HepG2 (cell line): Measurements from ENCODE around the gene MCF2L. TPM values are rescaled to one million over a fixed set of nuclear protein-coding genes. Genes with fewer than 3 reads are reported as not detected.

Experiments used
- ATAC-seq: fragments of 200-7000 bp; cut with Tn5 transposase; 3 replicates; pipeline ENCODE4 v1.9.1; 2020; ENCODE audit warnings: mild to moderate bottlenecking, moderate library complexity
- BruUV-seq: library from RNA; stranded (reverse); fragments of 400-500 nt; replicated peaks from 2 replicates; lab custom pipeline; 2021; lab: Mats Ljungman, UMichigan
- CTCF ChIA-PET: fragments of 300-600 bp; formaldehyde crosslinking; extraction: SDS; loops from one replicate; lab custom pipeline; 2021; ENCODE audit warnings: low total read pairs, inconsistent platforms, low intra/inter-chr PET ratio; lab: Yijun Ruan, JAX
- POLR2A ChIA-PET: fragments of 350-600 bp; sonication (Branson Sonifier 250); formaldehyde crosslinking; loops from one replicate; lab custom pipeline; 2020; ENCODE audit warnings: antibody characterized with exemption, inconsistent platforms; lab: Yijun Ruan, JAX
- DNase-seq: peaks from one replicate; pipeline ENCODE4 v3.0.0-alpha.2; 2015; ENCODE audit warnings: low spot score
- FAIRE-seq: peaks from 3 replicates; lab custom pipeline; 2011; peaks lifted over from hg19 to GRCh38; lab: Jason Lieb, UNC
- H2AFZ ChIP-seq: one replicate; pipeline ENCODE4 v1.6.1; 2011; ENCODE audit warnings: low read length, inconsistent platforms
- H3K27ac ChIP-seq: fragments of 300-600 bp; 3 replicates; pipeline ENCODE4 v1.8.0; 2011; ENCODE audit warnings: mixed run types, mild to moderate bottlenecking, mixed read lengths, low read length, inconsistent platforms; ENCODE audit not compliant: insufficient read depth; ENCODE audit errors: extremely low read length
- H3K27me3 ChIP-seq, 2 experiments: fragments of 200-600 bp in 1 of 2; 2 replicates in 1 of 2; 3 replicates in 1 of 2; pipeline versions ENCODE4 v1.6.0 to v1.8.0; 2011; ENCODE audit warnings: low read length in 2 of 2, mild to moderate bottlenecking in 2 of 2, moderate library complexity in 2 of 2, inconsistent platforms in 1 of 2; ENCODE audit not compliant: insufficient read depth in 2 of 2, control insufficient read depth in 1 of 2
- H3K36me3 ChIP-seq, 2 experiments: fragments of 200-600 bp in 1 of 2; replicated peaks in 1 of 2; 2 replicates in 1 of 2; 3 replicates in 1 of 2; pipeline versions ENCODE4 v1.5.1 to v1.8.0; 2011; ENCODE audit warnings: low read length in 2 of 2, inconsistent platforms in 1 of 2; ENCODE audit not compliant: insufficient read depth in 2 of 2, control insufficient read depth in 1 of 2
- H3K4me1 ChIP-seq: 2 replicates; pipeline ENCODE4 v1.5.1; 2012; ENCODE audit warnings: low read length, inconsistent platforms; ENCODE audit not compliant: insufficient read depth
- H3K4me2 ChIP-seq: 2 replicates; pipeline ENCODE4 v1.6.0; 2011; ENCODE audit warnings: low read depth, low read length, inconsistent platforms
- H3K4me3 ChIP-seq, 3 experiments: fragments of 200-600 bp in 1 of 3; sonication (generic), shearing (Covaris generic) in 1 of 3; replicated peaks in 1 of 3; 2 replicates each; pipeline ENCODE4 v1.5.1; 2011 to 2016; ENCODE audit warnings: low read length in 3 of 3, inconsistent platforms in 2 of 3, low read depth in 2 of 3, mild to moderate bottlenecking in 2 of 3, control low read depth in 1 of 3, mixed read lengths in 1 of 3; ENCODE audit not compliant: insufficient read depth in 1 of 3
- H3K79me2 ChIP-seq: one replicate; pipeline ENCODE4 v1.6.1; 2011; ENCODE audit warnings: low read length, inconsistent platforms; ENCODE audit not compliant: insufficient read depth
- H3K9ac ChIP-seq: 2 replicates; pipeline ENCODE4 v1.6.0; 2011; ENCODE audit warnings: mild to moderate bottlenecking, low read depth, low read length, inconsistent platforms; ENCODE audit not compliant: insufficient read depth
- H3K9me3 ChIP-seq: 2 replicates; pipeline ENCODE4 v1.5.1; 2012; ENCODE audit warnings: mild to moderate bottlenecking, low read length
- H4K20me1 ChIP-seq: 2 replicates; pipeline ENCODE4 v1.6.0; 2011; ENCODE audit warnings: inconsistent platforms, mild to moderate bottlenecking, low read length, moderate library complexity; ENCODE audit not compliant: insufficient read depth
- FOXM1 ChIP-seq: sonication (generic); formaldehyde crosslinking; IDR thresholded peaks from 2 replicates; pipeline ENCODE4 v1.5.0; 2020; ENCODE audit warnings: missing genetic modification reagents
- ISL2 ChIP-seq: sonication (generic); formaldehyde crosslinking; IDR thresholded peaks from 2 replicates; pipeline ENCODE4 v1.5.0; 2020; ENCODE audit warnings: missing genetic modification reagents
- KDM2A ChIP-seq: sonication (generic); formaldehyde crosslinking; IDR thresholded peaks from 2 replicates; pipeline ENCODE4 v1.4.0; 2020; ENCODE audit warnings: low read depth, missing genetic modification reagents, borderline replicate concordance
- POLR2A ChIP-seq, 2 experiments: IDR thresholded peaks; 2 replicates each; pipeline ENCODE4 v1.6.1; 2011; ENCODE audit warnings: low read depth in 2 of 2, low read length in 2 of 2, mild to moderate bottlenecking in 1 of 2, moderate library complexity in 1 of 2; ENCODE audit not compliant: insufficient read depth in 1 of 2
- SIX4 ChIP-seq: sonication (generic); formaldehyde crosslinking; IDR thresholded peaks from 2 replicates; pipeline ENCODE4 v1.4.0; 2020; ENCODE audit warnings: missing genetic modification reagents
- SNAPC2 ChIP-seq: sonication (generic); formaldehyde crosslinking; IDR thresholded peaks from 2 replicates; pipeline ENCODE4 v1.8.1; 2022; ENCODE audit warnings: mild to moderate bottlenecking, missing genetic modification reagents
- WGBS: methylation state at CpG from one replicate; pipeline ENCODE4 v1.1.6; 2017; ENCODE audit warnings: low lambda C conversion rate; 5-methylcytosine and 5-hydroxymethylcytosine counted together
- in situ Hi-C: cut with HindIII; loops from 2 replicates; pipeline ENCODE4 v1.10.0; 2017; ENCODE audit warnings: low pct_unique_long_range_greater_than_20kb; ENCODE audit not compliant: extremely low pct_ligation_motif_present
- intact Hi-C: fragments of 100-400 bp; cut with micrococcal nuclease; formaldehyde crosslinking; loops from one replicate; pipeline ENCODE4 v1.10.0; 2022; ENCODE audit not compliant: unreplicated experiment
- polyA plus RNA-seq, 8 experiments: library from polyadenylated mRNA; depleted of rRNA in 3 of 8; stranded (reverse) in 7 of 8; unstranded in 1 of 8; fragments of >200 nt; fragmentation: Illumina TruSeq in 4 of 8; extraction: Trizol in 4 of 8; gene quantifications; 2 replicates each; pipeline versions ENCODE4 v1.2.1 to v1.2.3, GENCODE V29; 2011 to 2016; ENCODE audit warnings: low read depth in 4 of 8, missing spikeins in 1 of 8, mixed read lengths in 1 of 8; ENCODE audit not compliant: insufficient read depth in 1 of 8
- total RNA-seq, 5 experiments: library from RNA; depleted of rRNA; stranded (reverse); fragments of >200 nt; fragmentation: Illumina TruSeq; extraction: Trizol; gene quantifications; 2 replicates each; pipeline ENCODE4 v1.2.3, GENCODE V29; 2016; ENCODE audit warnings: low read depth in 1 of 5
- TF ChIP-seq, protein P1 (sequence below): sonication (generic); formaldehyde crosslinking; IDR thresholded peaks from 2 replicates; pipeline ENCODE4 v1.5.0; 2020; ENCODE audit warnings: mild to moderate bottlenecking, missing genetic modification reagents, borderline replicate concordance

Gene MCF2L
- total and polyA plus RNA-seq, 2 of the 13 experiments (the other 11 are each of a cell fraction or from before 2014, with no cell fraction given): 19.4 to 28.4 TPM

GRCh38 chr13:112979406-112979902 is 10.4 kb downstream of the MCF2L start (continued):
- TF ChIP-seq KDM2A (CRISPR knock-in tag): no peak

- 94% methylated on average over 11 of the region's 18 CpGs for WGBS
- H3K9me3 ChIP-seq: no peaks in the 10 kb centered on the region
- H3K27ac ChIP-seq: no peak overlapping the region
- in situ Hi-C loops (no loop called here), intact Hi-C loops (loop anchor here (5.0 kb wide), 1 partner anchor 42 kb away; no protein-coding TSS in a partner anchor)
- no peak for FAIRE-seq
- no peak overlapping the region for H3K4me3 ChIP-seq
- BruUV-seq: no TSS peak
- DNase-seq: no peak
- POLR2A ChIA-PET: no interaction called here
- H3K27me3 ChIP-seq: no peaks in the 10 kb centered on the region
- TF ChIP-seq ISL2 (CRISPR knock-in tag) (no peak), SNAPC2 (no peak), FOXM1 (CRISPR knock-in tag) (no peak), SIX4 (CRISPR knock-in tag) (no peak), POLR2A (IDR thresholded peaks at IDR 0.05; ENCODE audit: insufficient read depth in 1 of 2, low read depth in 2 of 2, low read length in 2 of 2) (no peak)
- TF ChIP-seq, protein P1, sequence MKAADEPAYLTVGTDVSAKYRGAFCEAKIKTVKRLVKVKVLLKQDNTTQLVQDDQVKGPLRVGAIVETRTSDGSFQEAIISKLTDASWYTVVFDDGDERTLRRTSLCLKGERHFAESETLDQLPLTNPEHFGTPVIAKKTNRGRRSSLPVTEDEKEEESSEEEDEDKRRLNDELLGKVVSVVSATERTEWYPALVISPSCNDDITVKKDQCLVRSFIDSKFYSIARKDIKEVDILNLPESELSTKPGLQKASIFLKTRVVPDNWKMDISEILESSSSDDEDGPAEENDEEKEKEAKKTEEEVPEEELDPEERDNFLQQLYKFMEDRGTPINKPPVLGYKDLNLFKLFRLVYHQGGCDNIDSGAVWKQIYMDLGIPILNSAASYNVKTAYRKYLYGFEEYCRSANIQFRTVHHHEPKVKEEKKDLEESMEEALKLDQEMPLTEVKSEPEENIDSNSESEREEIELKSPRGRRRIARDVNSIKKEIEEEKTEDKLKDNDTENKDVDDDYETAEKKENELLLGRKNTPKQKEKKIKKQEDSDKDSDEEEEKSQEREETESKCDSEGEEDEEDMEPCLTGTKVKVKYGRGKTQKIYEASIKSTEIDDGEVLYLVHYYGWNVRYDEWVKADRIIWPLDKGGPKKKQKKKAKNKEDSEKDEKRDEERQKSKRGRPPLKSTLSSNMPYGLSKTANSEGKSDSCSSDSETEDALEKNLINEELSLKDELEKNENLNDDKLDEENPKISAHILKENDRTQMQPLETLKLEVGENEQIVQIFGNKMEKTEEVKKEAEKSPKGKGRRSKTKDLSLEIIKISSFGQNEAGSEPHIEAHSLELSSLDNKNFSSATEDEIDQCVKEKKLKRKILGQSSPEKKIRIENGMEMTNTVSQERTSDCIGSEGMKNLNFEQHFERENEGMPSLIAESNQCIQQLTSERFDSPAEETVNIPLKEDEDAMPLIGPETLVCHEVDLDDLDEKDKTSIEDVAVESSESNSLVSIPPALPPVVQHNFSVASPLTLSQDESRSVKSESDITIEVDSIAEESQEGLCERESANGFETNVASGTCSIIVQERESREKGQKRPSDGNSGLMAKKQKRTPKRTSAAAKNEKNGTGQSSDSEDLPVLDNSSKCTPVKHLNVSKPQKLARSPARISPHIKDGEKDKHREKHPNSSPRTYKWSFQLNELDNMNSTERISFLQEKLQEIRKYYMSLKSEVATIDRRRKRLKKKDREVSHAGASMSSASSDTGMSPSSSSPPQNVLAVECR: no peak
- H2AFZ ChIP-seq: no peak overlapping the region
- CTCF ChIA-PET: no interaction called here
- no peaks in the 10 kb centered on the region for H4K20me1 ChIP-seq
- H3K79me2 ChIP-seq: peaks cover 2% of the 10 kb centered on the region
- peaks cover 3 to 4% of the 10 kb centered on the region in 2 experiments; a peak in 3 of 5 replicates for H3K36me3 ChIP-seq
- peaks cover 28% of the 10 kb centered on the region for H3K4me1 ChIP-seq
- H3K9ac ChIP-seq: no peak overlapping the region
- ATAC-seq: no peak
- H3K4me2 ChIP-seq: no peak overlapping the region
Measured at GRCh38 chr13:112980434-112980833, 11.4 kb downstream of the MCF2L start.
